Omental fat pad (tissue), 4 donors: ENCODE results near the gene PATJ. TPM values are rescaled to one million over a fixed set of nuclear protein-coding genes. Genes with fewer than 3 reads are reported as not detected.

Experiments used
- ATAC-seq: fragments of 150-250 bp; one replicate; pipeline ENCODE4 v1.9.1; 2016; ENCODE audit warnings: mild to moderate bottlenecking, moderate library complexity; ENCODE audit not compliant: low FRiP score
- DNase-seq: peaks from one replicate; pipeline ENCODE4 v3.0.0-alpha.2; 2019; ENCODE audit warnings: low spot score
- CTCF ChIP-seq, 3 donors: fragments of 450-650 bp; IDR thresholded peaks; one replicate each; pipeline ENCODE4 v1.5.1; 2016 to 2017; ENCODE audit warnings: antibody characterized with exemption in 3 of 3, mild to moderate bottlenecking in 3 of 3, moderate library complexity in 2 of 3
- total RNA-seq, 4 donors: library from RNA; depleted of rRNA; stranded (reverse); fragments of >200 nt; gene quantifications; one replicate each; pipeline ENCODE4 v1.1.0, GENCODE V29; 2016

Gene PATJ
- total RNA-seq, 4 donors from 2014 or later, result 12.1 to 31.4 (median 20.0) TPM

GRCh38 chr1:61967750-61968149 is 225.5 kb downstream of the PATJ start:
- no peak for ATAC-seq
- TF ChIP-seq CTCF (IDR thresholded peaks at IDR 0.05), result no peak

GRCh38 chr1:61968869-61969268 is 226.6 kb downstream of the PATJ start:
- no peak for ATAC-seq
- TF ChIP-seq CTCF (IDR thresholded peaks at IDR 0.05), result no peak
- DNase-seq, result no peak

More at GRCh38 chr1:61967750-61968149, 225.5 kb downstream of the PATJ start:
- DNase-seq, result no peak

GRCh38 chr1:61973100-61973837 is 231.0 kb downstream of the PATJ start:
- ATAC-seq, result peak; percentile 56
- no peak for TF ChIP-seq CTCF (IDR thresholded peaks at IDR 0.05)
- DNase-seq, result no peak

- TF ChIP-seq CTCF (IDR thresholded peaks at IDR 0.05), result no peak
- DNase-seq, result no peak
- ATAC-seq, result no peak
These were observed 233.4 kb downstream of the PATJ start for GRCh38 chr1:61975638-61976037.

- no peak for TF ChIP-seq CTCF (IDR thresholded peaks at IDR 0.05)
These were observed 234.3 kb downstream of the PATJ start for GRCh38 chr1:61976566-61976965.

GRCh38 chr1:61978796-61979195 is 236.5 kb downstream of the PATJ start:
- no peak for TF ChIP-seq CTCF (IDR thresholded peaks at IDR 0.05)
- DNase-seq (no peak), ATAC-seq (no peak)

More at GRCh38 chr1:61976566-61976965, 234.3 kb downstream of the PATJ start:
- ATAC-seq (no peak), DNase-seq (no peak)

GRCh38 chr1:61979729-61980128 is 237.4 kb downstream of the PATJ start:
- no peak for DNase-seq
- TF ChIP-seq CTCF (IDR thresholded peaks at IDR 0.05), result no peak
- ATAC-seq, result no peak
